ENCODE data around the gene KLF2.
A peak's percentile ranks its signal among the peaks of the same experiment; 100 is the strongest.
"Not testable (repeated sequence)": the region's sequence is repeated elsewhere in the genome, so short reads cannot be mapped to it uniquely, and the experiment has no call there.

The KLF2 gene

GRCh38 chr19:16296713-16297112, 27.9 kb upstream of the KLF2 start:
- no peak for DNase-seq (ENCODE audit: low read depth, low spot score)
- in situ Hi-C loops (cut with HindIII; ENCODE audit: low sequenced_read_pairs) = no loop called here
- H3K4me3 ChIP-seq (ENCODE audit: low read depth, low read length) = no peak overlapping the region
- no peak for TF ChIP-seq CTCF (IDR thresholded peaks at IDR 0.05; ENCODE audit: low read depth, low read length)

- no peak for TF ChIP-seq CTCF (IDR thresholded peaks at IDR 0.05; ENCODE audit: low read depth, low read length)
- no peak overlapping the region for H3K4me3 ChIP-seq (ENCODE audit: low read depth, low read length)
- DNase-seq (ENCODE audit: low read depth, low spot score) = no peak
- in situ Hi-C loops (cut with HindIII; ENCODE audit: low sequenced_read_pairs) = no loop called here
Observed at GRCh38 chr19:16297575-16298178, 26.9 kb upstream of the KLF2 start.

GRCh38 chr19:16298334-16298733, 26.3 kb upstream of the KLF2 start:
- DNase-seq (ENCODE audit: low read depth, low spot score) = no peak
- H3K4me3 ChIP-seq (ENCODE audit: low read depth, low read length) = no peak overlapping the region
- TF ChIP-seq CTCF (IDR thresholded peaks at IDR 0.05; ENCODE audit: low read depth, low read length) = no peak
- in situ Hi-C loops (cut with HindIII; ENCODE audit: low sequenced_read_pairs) = no loop called here

GRCh38 chr19:16301999-16302694, 22.5 kb upstream of the KLF2 start:
- H3K4me3 ChIP-seq (ENCODE audit: low read depth, low read length) = no peak overlapping the region
- TF ChIP-seq CTCF (IDR thresholded peaks at IDR 0.05; ENCODE audit: low read depth, low read length) = no peak
- in situ Hi-C loops (cut with HindIII; ENCODE audit: low sequenced_read_pairs) = no loop called here
- peak; percentile 68 for DNase-seq (ENCODE audit: low read depth, low spot score)

GRCh38 chr19:16303755-16304154, 20.9 kb upstream of the KLF2 start:
- in situ Hi-C loops (cut with HindIII; ENCODE audit: low sequenced_read_pairs) = no loop called here
- DNase-seq (ENCODE audit: low read depth, low spot score) = no peak
- no peak overlapping the region for H3K4me3 ChIP-seq (ENCODE audit: low read depth, low read length)
- no peak for TF ChIP-seq CTCF (IDR thresholded peaks at IDR 0.05; ENCODE audit: low read depth, low read length)

GRCh38 chr19:16304511-16304910, 20.1 kb upstream of the KLF2 start:
- DNase-seq (ENCODE audit: low read depth, low spot score); in situ Hi-C loops (cut with HindIII; ENCODE audit: low sequenced_read_pairs); H3K4me3 ChIP-seq (ENCODE audit: low read depth, low read length): not testable (repeated sequence)

- in situ Hi-C loops (cut with HindIII; ENCODE audit: low sequenced_read_pairs); DNase-seq (ENCODE audit: low read depth, low spot score): not testable (repeated sequence)
Observed at GRCh38 chr19:16305060-16305459, 19.6 kb upstream of the KLF2 start.

More at GRCh38 chr19:16305060-16305459, 19.6 kb upstream of the KLF2 start:
- H3K4me3 ChIP-seq (ENCODE audit: low read depth, low read length) = not testable (repeated sequence)

Data from astrocyte of the spinal cord (primary cell).